GM12892 (cell line): ENCODE measurements around the gene METTL21C.

Experiments used
- DNase-seq: peaks from one replicate; pipeline ENCODE4 v3.0.0; 2011; ENCODE audit not compliant: insufficient read length
- FAIRE-seq: peaks from 2 replicates; lab custom pipeline; 2011; peaks lifted over from hg19 to GRCh38; lab: Jason Lieb, UNC
- POLR2A ChIP-seq: IDR thresholded peaks from 2 replicates; pipeline ENCODE4 v1.6.1; 2011; ENCODE audit warnings: low read depth, low read length, control low read depth
- POLR2AphosphoS5 ChIP-seq: IDR thresholded peaks from 2 replicates; pipeline ENCODE4 v1.6.1; 2011; ENCODE audit warnings: low read depth, low read length, control low read depth
- TAF1 ChIP-seq: IDR thresholded peaks from 2 replicates; pipeline ENCODE4 v1.6.1; 2011; ENCODE audit warnings: low read depth, mild to moderate bottlenecking, control low read depth, low read length, borderline replicate concordance

The METTL21C gene

DNA sequence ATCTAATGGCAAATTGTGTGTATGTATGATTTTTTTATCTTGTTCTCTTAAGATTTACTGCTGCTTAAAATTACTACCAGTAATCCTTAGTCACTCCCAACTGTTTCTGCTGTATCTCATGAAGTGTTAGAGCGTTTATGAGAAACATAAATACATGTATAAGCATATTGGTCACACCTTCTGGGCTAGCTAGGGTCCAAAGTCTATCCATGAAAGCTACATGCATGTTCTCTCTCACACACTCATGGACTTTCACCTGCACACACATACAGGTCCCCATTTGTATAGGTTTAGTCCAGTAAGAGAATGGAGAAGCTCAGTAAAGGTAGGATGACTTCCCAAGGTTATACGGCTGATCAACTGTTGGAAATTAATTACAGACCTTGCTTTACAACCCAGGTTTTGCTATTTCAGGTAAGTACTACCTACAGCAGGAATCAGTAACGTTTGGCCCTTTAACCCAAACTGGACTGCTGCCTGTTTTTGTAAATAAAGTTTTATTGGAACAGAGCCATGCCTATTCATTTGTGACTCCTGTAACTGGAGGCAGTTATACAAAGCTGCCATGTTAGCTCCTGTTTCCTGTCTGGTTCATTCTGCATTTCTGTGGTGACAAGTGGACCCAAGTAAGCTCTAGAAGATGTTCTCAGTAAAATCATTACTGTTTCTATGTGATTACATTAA is 15.3 kb downstream of the METTL21C start:
- DNase-seq (no peak), FAIRE-seq (no peak)
- no peak for TF ChIP-seq TAF1
- no peak for TF ChIP-seq POLR2AphosphoS5
- TF ChIP-seq POLR2A = no peak

GRCh38 chr13:102678339-102679107 is 16.3 kb downstream of the METTL21C start:
- FAIRE-seq (peak; percentile 60), DNase-seq (no peak)

GRCh38 chr13:102677122-102677521 is 17.7 kb downstream of the METTL21C start:
- no peak for FAIRE-seq
- TF ChIP-seq POLR2AphosphoS5 (no peak), POLR2A (no peak), TAF1 (no peak)
- no peak for DNase-seq

More at GRCh38 chr13:102678339-102679107, 16.3 kb downstream of the METTL21C start:
- TF ChIP-seq POLR2AphosphoS5 (no peak), POLR2A (no peak), TAF1 (no peak)

DNA sequence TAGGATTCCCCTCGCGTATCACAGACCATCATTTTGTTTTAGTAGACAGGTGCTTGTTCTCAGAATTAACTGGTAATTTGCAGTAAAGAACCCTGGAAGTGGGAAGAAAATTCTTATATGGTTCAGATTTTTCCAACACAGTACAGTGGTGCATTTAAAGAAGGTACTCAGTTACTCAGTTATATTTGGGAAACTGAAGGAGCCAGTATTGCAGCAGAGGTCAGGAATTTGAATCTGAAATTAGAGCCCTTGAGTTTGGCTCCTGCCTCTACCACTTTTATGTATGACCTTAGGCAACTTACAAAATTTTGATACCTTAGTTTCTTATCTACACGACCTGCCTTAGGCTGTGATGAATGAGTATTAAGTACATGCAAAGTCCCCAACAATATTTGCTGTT is 19.7 kb downstream of the METTL21C start:
- no peak for FAIRE-seq
- TF ChIP-seq POLR2A (no peak), TAF1 (no peak)
- DNase-seq = no peak

- no peak for FAIRE-seq
- no peak for DNase-seq
- TF ChIP-seq POLR2AphosphoS5 (no peak), TAF1 (no peak), POLR2A (no peak)
These were observed 24.7 kb downstream of the METTL21C start for GRCh38 chr13:102670130-102670529.

DNA sequence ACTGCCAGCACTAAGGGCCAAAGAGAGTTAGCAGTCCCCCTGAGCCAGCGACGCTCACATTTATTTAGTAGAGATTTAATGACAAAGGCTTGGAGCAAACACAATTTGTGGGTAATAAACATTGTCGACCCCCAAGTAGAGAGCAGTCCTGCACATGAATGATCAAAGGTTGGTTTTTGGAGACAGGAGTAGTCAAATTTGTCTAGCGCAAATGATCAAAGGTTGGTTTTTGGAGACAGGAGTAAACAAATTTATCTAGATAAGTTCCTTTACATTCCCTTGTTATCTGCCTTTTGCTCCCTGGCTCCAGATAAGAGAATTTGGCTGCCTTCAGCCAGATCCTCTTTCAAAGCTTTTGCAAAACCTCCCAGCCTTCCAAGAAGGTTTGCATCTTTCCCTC is 26.9 kb downstream of the METTL21C start:
- DNase-seq = no peak
- no peak for TF ChIP-seq TAF1
- no peak for TF ChIP-seq POLR2AphosphoS5
- TF ChIP-seq POLR2A = no peak
- FAIRE-seq = no peak

GRCh38 chr13:102667023-102667422 is 27.8 kb downstream of the METTL21C start:
- DNase-seq (no peak), FAIRE-seq (no peak)
- TF ChIP-seq POLR2AphosphoS5 = no peak
- no peak for TF ChIP-seq POLR2A
- TF ChIP-seq TAF1 = no peak

DNA sequence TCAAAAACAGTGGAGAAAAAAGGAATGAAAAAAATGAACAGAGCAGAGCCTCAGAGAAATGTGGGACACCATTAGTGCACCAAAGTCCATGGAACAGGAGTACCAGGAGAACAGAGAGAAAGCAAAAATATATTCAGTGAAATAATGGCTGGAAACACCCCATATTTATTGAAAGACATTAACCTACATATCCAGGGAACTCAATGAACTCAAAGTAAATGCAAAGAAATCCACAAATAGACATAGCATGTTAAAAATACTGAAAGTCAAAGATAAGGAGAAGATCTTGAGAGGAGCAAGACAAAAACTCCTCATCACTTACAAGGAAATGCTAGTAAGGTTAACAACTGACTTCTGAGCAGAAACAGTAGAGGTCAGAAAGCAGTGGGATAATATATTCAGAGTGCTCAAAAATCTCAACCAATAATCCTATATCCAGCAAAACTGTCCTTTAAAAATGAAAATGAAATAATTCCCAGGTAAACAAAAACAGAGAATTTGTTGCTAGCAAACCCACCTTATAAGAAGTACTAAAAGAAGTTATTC is 35.6 kb downstream of the METTL21C start:
- FAIRE-seq (no peak), DNase-seq (no peak)
- TF ChIP-seq TAF1 = no peak
- TF ChIP-seq POLR2A = no peak
- TF ChIP-seq POLR2AphosphoS5 = no peak

GRCh38 chr13:102658660-102659059 is 36.2 kb downstream of the METTL21C start:
- DNase-seq = no peak

DNA sequence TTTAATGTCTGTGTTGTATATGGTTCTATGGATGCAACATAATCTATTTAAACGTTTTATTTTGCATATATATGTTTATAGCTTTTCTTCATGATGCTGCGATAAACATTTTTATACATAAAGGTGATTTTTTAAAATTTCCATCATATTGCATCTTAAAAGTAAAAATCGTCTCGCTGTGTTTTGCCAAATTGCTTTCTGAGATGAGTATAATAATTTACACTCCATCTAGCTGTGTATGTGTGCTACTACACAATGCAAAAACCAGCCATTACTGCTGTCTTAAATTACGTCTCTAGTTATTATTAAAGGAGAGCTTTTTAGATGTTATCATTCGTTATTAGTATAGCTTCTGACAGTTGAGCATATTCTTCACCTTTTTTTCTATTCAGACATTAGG is 37.2 kb downstream of the METTL21C start:
- DNase-seq = no peak
- TF ChIP-seq TAF1 = no peak
- FAIRE-seq = no peak

More at GRCh38 chr13:102658660-102659059, 36.2 kb downstream of the METTL21C start:
- no peak for TF ChIP-seq TAF1
- TF ChIP-seq POLR2AphosphoS5 = no peak
- TF ChIP-seq POLR2A = no peak
- FAIRE-seq = no peak

- no peak for FAIRE-seq
- TF ChIP-seq POLR2A (no peak), TAF1 (no peak), POLR2AphosphoS5 (no peak)
These were observed 40.1 kb downstream of the METTL21C start for GRCh38 chr13:102654756-102655155.

DNA sequence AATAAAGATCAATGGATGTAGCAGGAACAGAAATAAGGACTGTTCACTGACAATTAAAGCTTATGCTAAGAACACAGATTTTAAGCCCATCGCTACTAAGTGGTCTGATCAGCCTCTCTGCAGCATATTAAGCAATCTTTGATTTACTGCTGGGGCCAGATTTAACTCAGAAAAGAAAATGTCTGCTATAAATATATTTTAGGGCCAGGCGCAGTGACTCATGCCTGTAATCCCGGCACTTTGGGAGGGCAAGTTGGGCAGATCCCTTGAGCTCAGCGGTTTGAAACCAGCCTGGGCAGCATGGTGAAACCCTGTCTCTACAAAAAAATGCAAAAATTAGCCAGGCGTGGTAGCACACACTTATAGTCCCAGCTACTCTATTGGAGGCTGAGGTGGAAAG is 43.0 kb downstream of the METTL21C start:
- no peak for FAIRE-seq
- no peak for TF ChIP-seq POLR2AphosphoS5
- TF ChIP-seq POLR2A = no peak
- TF ChIP-seq TAF1 = no peak
- no peak for DNase-seq

More at GRCh38 chr13:102654756-102655155, 40.1 kb downstream of the METTL21C start:
- no peak for DNase-seq
